GM20431 (cell line): ENCODE data around the gene COL4A1.

ENCODE experiments used
- in situ Hi-C: fragments of 300-500 bp; cut with MseI, MboI; formaldehyde crosslinking; loops from one replicate; pipeline ENCODE4 v1.15.0; 2020; ENCODE audit warnings: low sequenced_read_pairs; ENCODE audit not compliant: unreplicated experiment

The COL4A1 gene

DNA sequence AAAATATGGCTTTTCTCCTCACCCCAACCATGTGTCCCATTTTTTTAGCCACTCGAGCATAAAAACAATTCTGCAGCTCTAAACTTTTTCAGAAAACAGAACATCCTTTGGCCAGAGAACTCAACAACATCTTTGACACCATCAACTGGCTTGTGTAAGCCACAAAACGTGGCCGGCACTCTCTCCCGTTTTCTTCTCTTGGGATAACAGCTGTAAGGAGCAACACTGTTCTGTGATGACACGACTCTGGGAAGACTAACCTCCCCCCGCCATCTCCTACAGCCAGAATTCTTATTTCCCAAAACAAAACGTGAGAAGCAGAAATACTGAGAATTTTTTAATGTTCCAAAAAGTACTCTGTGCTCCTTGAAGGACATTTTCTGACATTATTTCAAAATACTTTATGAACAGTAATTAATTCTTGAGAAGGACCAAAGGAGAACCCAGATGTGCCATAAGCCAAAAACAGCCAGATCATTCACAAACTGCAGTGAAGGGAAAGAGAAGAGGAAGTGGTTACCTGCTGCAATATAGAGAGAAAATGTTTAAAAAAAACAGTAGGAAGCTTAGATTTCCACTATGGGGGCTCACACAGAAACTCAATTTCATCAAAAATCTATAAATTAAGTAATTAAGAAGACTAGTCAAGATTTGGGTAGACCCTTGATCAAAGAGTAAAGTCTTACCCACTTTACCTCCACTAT lies 25.8 kb downstream of the COL4A1 start:
- in situ Hi-C loops, result no loop called here

DNA sequence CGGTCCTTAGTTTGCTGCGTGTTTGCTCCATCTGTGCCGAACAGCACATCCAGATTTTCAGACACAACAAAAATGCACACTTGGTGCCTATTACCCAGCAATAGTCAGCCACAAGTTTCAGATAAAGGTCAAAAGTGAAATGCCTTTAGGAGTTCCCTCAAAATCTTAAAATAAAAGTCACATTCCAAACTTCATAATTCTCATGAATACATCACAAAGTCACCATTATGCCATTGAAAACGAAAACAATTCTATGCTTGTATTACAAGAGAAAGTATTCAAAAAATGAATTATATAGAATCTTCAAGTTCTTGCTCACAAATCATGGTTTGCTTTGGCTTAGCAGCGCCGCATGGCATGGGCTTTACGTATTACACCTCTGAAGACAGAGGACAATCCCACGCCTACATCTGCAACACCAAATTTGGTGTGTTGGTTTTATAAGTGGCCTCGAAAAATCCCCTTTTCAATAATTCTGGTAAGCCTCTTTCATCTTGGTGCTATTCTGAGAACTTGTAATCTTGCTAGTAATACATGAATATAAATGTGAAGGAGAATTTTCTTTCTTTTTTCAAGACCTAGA lies 26.6 kb downstream of the COL4A1 start:
- in situ Hi-C loops, result no loop called here

- in situ Hi-C loops, result no loop called here
Observed at GRCh38 chr13:110279684-110280083, 27.3 kb downstream of the COL4A1 start.

GRCh38 chr13:110278859-110279258 lies 28.1 kb downstream of the COL4A1 start:
- in situ Hi-C loops, result no loop called here

GRCh38 chr13:110277357-110277975 lies 29.5 kb downstream of the COL4A1 start:
- in situ Hi-C loops, result no loop called here

DNA sequence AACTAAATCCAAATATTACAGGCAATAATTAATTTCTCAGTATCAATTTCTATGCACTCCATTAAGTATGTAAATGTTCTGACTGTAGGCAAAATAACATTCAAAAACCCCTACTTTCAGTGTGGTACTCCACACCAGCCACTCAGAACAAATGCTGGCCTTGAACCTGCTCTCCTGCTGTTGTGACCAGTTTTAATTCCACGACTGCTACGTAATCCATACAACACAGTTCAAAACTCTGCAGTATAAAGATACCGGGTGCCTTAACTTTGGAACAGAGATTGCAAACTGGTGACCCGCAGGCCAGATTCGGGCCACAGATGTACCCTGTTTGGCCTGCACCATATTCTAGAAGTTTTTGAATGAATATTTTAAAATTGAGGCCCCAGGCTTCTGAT lies 30.4 kb downstream of the COL4A1 start:
- in situ Hi-C loops, result no loop called here

DNA sequence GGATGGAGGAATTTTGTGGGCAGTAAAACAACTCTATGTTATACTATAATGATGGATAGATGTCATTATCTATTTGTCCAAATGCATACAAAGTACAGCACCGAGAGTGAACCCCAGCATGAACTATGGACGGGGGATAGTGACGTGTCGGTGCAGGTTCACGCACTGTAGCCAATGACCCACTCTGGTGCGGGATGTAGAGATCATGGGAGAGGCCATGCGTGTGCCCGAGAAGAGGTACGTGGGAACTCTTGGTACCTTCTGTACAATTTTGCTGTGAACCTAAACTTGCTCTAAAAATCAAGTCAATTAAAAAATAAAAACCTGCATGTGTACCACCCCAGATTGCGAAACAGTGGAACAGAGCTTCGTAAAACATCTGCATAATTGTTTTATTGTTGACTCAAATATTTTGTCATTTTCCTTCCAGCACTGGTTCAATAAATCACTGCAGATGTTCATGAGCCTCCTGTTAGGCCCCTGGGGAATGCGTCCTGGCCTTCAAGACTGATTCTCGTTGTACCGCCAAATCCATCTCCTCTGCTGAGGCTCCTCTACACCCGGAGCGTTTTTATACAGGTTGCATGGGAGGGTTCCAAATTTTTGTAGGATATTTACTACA lies 30.9 kb downstream of the COL4A1 start:
- in situ Hi-C loops, result no loop called here

DNA sequence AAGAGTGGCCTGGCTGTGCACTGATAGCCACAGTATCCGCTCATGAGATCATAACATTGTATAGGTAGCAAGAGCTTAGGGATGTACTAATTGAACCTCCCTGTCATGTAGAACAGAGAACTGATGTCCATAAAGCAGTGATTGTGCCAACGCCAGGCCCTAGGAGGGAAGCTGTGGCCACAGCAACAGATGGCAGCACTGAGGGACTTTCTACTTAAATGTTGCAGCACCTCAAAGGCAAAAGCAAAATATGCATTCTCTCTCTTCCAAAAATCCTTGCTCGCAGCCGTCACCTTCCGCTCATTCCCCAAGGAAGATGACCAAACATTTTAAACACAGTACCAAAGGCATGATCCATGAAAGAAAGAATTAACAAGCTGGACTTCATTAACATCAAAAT lies 32.3 kb downstream of the COL4A1 start:
- in situ Hi-C loops, result no loop called here

- in situ Hi-C loops, result no loop called here
Observed at GRCh38 chr13:110273254-110273653, 33.7 kb downstream of the COL4A1 start.

DNA sequence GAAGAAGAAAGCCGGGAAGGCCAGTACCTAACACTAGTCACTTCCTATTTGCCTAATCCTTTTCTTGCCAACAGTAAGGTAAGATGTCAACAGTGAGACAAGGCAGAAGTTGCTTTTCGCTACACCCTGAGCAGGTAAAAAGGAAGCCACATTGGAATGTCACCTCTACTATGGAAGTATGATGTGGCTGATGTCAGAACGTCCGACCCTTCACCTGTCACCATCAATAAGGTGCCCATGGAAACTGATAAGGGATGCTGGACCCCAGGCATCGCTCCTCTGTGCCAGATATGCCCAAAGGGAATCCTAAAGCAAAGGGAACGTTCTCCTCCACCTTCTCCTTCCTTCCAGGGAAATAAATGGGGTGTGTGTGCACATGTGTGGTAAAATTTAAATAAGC lies 34.3 kb downstream of the COL4A1 start:
- in situ Hi-C loops, result no loop called here

- in situ Hi-C loops, result no loop called here
Observed at GRCh38 chr13:110272227-110272626, 34.7 kb downstream of the COL4A1 start.

- in situ Hi-C loops, result no loop called here
Observed at GRCh38 chr13:110271313-110271712, 35.6 kb downstream of the COL4A1 start.

- in situ Hi-C loops, result no loop called here
Observed at GRCh38 chr13:110270507-110270906, 36.5 kb downstream of the COL4A1 start.

DNA sequence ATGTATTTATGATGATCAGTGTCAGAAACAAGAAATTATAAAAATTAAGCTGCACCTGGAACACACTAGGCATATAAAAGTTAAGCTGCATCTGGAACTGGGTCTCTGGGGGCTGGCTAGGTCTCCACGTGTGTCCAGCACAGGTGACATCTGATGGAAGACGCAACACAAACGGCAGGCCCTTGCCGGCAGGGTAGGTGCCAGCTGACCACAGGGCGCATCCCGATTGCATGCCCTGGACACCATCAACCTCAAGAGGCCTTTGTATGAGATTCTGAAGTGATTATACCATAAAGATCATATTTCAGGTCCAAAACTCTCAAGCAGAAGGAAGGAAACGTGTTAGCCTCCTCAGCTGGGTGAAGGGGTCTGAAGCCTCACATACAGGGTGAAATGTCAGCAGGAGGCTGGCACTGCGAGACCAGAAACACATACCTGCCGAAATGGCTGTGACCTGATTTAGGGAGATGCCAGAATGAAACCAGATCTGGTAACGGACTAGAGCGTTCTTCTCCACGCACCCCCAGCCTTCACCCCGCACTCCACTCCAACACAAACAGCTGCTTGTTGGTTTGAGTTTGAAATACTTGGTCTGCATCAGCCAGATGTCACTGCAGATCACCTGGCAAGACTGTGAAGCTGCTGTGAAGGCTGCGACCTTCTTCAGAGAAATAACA lies 37.3 kb downstream of the COL4A1 start:
- in situ Hi-C loops, result no loop called here

DNA sequence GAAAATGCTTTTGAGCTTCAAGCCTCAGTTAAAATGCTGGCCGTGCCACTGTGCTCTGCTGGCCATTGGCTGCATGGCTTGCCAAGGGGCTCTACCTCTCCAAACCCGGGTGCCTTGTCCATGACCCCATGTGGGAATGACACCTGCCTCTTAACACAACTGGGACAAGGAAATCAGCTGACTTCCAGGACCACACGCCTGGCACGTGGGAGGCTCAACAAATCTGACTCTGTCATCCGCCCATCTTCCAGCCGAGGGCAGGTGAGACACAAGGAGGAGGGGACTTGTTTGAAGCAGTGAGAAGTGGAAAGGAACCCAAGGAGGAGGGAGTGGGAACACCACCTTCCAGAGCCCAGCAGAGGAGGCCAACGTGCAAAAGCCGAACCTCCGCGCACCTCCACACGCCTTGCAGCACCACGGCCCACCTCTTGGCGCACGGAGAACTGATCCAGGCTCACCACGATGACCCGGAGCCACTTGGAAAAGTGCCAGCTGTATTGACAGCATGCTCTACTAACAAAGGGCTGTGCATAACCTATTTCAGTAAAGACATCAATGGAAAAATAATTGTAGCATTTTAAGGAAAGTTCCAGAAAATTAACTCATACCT lies 38.3 kb downstream of the COL4A1 start:
- in situ Hi-C loops, result no loop called here

DNA sequence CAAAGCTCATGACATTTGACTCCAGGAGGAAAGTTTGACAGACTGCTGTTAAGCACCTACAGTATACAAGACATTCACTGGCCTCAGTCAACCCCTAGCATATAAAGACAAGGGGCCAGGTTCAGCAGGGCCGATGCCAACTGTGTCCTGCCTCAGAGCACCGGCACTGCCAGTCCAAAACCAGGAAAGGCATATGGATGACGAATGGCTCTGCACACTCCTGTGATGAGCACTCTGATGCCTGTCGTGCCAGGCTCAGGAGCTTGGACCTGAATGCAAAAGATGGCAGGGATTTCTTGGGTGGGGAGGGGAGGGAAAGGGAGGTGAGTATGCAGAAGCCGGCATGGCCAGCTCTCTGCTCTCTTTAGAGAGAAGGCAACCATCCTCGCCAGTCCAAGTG lies 38.9 kb downstream of the COL4A1 start:
- in situ Hi-C loops, result no loop called here

DNA sequence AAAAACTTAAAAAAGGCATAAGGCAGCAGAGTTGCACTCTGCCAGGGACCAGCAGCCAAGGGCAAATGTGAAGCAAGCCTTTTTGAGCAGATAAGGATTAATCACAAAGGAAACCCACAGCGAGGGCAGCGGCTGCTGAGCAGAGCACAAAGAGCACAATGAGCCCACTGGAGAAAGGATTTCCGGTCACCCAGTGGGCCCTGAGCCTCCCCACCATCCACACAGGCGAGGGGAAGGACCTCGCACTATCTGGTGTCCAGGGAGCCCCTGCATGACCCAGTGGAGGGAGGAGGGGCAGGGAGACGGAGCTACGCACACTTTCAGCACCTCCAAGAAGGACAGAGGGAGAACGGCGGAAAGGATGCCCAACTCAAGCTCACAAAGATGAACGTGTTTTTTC lies 40.0 kb downstream of the COL4A1 start:
- in situ Hi-C loops, result no loop called here

DNA sequence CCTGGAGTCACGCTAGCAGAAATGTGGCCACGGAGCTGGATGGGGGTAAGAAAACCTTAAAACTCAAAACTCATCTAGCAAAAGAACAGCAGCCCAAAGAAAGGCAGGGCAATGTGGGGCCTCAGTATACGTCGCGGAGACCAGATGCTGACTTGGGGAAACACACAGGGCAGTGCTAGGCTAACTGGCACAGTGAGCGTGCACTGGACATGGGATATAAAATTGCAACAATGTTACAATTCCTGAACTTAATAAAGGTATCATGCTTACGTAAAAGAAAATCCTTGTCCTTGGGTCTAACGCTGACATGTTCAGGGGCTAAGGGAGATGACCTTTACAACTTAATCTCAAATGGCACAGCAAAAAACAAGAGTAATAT lies 40.5 kb downstream of the COL4A1 start:
- in situ Hi-C loops, result no loop called here

- in situ Hi-C loops, result no loop called here
Observed at GRCh38 chr13:110265682-110266430, 41.1 kb downstream of the COL4A1 start.

GRCh38 chr13:110265341-110265681 lies 41.6 kb downstream of the COL4A1 start:
- in situ Hi-C loops, result no loop called here
